D721Med (cell line): Measurements from ENCODE around the gene NLRP12.
"Not testable (repeated sequence)": the region's sequence is repeated elsewhere in the genome, so short reads cannot be mapped to it uniquely, and the experiment has no call there.

ENCODE experiments used
- DNase-seq: peaks from one replicate; pipeline ENCODE4 v3.0.0; 2011; ENCODE audit warnings: low spot score; ENCODE audit not compliant: insufficient read length
- FAIRE-seq: peaks from 2 replicates; lab custom pipeline; 2011; peaks lifted over from hg19 to GRCh38; lab: Jason Lieb, UNC
- CTCF ChIP-seq: IDR thresholded peaks from 2 replicates; pipeline ENCODE4 v1.5.1; 2012; ENCODE audit warnings: mild to moderate bottlenecking, control low read depth; ENCODE audit not compliant: insufficient read depth; ENCODE audit errors: missing control alignments

Gene NLRP12

GRCh38 chr19:53787266-53787665 lies 36.8 kb downstream of the NLRP12 start:
- TF ChIP-seq CTCF = no peak
- DNase-seq = no peak
- no peak for FAIRE-seq

GRCh38 chr19:53786744-53787143 lies 37.4 kb downstream of the NLRP12 start:
- no peak for FAIRE-seq
- DNase-seq = no peak
- no peak for TF ChIP-seq CTCF

- no peak for TF ChIP-seq CTCF
- DNase-seq (no peak), FAIRE-seq (no peak)
Measured at GRCh38 chr19:53785196-53785889, 38.8 kb downstream of the NLRP12 start.

- no peak for TF ChIP-seq CTCF
- FAIRE-seq (no peak), DNase-seq (no peak)
Measured at GRCh38 chr19:53782698-53783097, 41.4 kb downstream of the NLRP12 start.

GRCh38 chr19:53781332-53781731 lies 42.8 kb downstream of the NLRP12 start:
- not testable (repeated sequence) for DNase-seq, FAIRE-seq

GRCh38 chr19:53780506-53780905 lies 43.6 kb downstream of the NLRP12 start:
- DNase-seq (no peak), FAIRE-seq (no peak)
- no peak for TF ChIP-seq CTCF

- no peak for FAIRE-seq
- DNase-seq = no peak
- TF ChIP-seq CTCF = no peak
Measured at GRCh38 chr19:53775524-53775923, 48.6 kb downstream of the NLRP12 start.

GRCh38 chr19:53774491-53774890 lies 49.6 kb downstream of the NLRP12 start:
- FAIRE-seq, DNase-seq: not testable (repeated sequence)
